GM19239 (cell line): ENCODE measurements around the gene TMEM161B.
"Not testable (repeated sequence)": the region's sequence is repeated elsewhere in the genome, so short reads cannot be mapped to it uniquely, and the experiment has no call there.

Experiments
- DNase-seq: peaks from one replicate; pipeline ENCODE4 v3.0.0; 2011; ENCODE audit warnings: low spot score; ENCODE audit not compliant: insufficient read length
- FAIRE-seq: peaks from 2 replicates; lab custom pipeline; 2011; peaks lifted over from hg19 to GRCh38; lab: Jason Lieb, UNC

The TMEM161B gene

DNA sequence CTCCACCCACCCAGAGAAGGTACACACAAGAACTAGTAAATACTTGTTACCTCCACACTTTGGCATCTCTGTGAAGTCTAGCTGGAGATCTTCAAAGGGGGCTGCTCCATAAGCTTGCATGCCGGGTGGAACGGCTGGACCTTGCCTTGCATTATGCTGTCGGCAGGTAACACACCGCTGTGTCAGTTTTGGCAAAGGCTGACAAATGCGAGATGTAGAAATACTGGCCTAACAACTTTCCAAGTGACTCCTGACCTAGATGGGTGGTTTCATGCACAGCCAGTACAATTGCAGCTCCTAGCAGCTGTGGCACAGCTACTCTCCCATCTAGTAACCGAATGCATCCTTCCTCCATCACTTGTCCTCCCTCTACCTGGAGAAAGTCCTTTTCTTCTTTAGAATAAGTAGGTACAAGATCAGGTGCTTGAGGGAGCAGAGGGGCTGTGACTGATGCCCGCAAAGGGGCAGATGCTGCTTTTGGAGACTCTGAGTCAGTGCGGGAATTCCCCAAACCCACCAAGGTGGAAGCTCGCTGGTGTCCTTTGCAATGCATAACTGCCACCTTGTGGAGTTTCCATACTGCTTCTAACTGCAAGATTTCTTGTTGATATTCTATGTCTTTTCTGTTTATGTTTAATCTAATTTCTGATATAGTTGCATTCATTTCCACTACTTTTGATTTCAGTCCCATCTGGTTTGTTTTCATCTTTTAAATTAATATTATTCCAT is 78.4 kb downstream of the TMEM161B start:
- DNase-seq (no peak), FAIRE-seq (no peak)

GRCh38 chr5:88189484-88189883 is 79.2 kb downstream of the TMEM161B start:
- FAIRE-seq, DNase-seq: not testable (repeated sequence)

DNA sequence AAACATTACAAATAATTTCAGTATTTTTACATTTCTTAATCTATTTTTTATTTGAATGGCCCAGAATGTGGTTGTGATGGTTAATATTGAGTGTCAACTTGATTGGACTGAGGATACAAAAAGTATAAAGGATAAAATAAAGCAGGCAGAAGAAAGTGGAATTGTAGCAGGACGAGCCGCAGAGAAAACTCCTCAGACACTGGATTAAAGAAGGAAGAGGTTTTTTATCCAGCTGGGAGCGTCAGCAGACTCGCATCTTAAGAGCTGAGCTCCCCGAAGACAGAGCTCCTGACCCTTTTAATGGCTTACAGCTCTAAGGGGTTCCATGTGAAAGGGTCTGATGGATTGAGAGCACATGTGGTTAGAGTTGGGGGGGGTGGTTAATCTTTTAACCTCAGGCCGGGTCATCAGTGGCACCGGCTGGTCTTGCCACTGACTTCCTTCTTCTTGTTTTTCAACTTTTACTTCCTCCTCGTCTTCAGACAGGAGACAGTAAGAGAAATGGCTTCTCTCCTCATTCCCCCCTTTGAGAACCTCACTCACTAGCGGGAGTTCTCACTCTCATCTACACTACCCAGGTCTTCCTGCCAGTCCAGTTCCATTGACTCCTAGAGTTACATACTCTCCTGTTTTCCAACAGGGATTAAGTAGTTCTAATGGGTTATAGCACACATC is 80.0 kb downstream of the TMEM161B start:
- FAIRE-seq (no peak), DNase-seq (no peak)

- no peak for DNase-seq
- no peak for FAIRE-seq
Measured at GRCh38 chr5:88183255-88183654, 85.4 kb downstream of the TMEM161B start.

- FAIRE-seq, DNase-seq: not testable (repeated sequence)
Measured at GRCh38 chr5:88177486-88177885, 91.2 kb downstream of the TMEM161B start.

DNA sequence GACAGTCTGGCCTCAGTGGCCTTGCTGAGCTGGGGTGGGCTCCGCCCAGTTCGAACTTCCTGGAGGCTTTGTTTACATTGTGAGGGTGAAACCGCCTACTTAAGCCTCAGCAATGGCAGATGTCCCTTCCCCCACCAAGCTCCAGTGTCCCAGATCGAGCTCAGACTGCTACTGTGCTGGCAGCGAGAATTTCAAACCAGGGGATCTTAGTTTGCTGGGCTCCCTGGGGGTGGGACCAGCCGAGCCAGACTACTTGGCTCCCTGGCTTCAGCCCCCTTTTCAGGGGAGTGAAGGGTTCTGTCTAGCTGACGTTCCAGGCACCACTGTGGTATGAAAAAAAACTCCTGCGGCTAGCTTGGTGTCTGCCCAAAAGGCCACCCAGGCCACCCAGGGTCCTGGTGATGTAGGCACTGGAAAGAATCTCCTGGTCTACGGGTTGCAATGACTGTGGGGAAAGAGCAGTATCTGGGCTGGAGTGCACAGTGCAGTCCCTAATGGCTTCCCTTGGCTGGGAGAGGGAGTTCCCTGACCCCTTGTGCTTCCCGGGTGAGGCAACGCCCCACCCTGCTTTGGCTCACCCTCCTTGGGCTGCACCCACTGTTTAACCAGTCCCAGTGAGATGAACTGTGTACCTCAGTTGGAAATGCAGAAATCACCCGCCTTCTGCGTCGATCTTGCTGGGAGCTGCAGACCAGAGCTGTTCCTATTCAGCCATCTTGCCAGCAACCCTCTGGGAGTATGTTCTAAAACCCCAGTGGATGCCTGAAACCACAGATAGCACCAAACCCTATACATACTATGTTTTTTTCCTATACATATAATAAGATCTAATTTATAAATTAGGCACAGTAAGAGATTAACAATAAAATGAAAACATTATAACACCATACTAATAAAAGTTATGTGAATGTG is 95.5 kb downstream of the TMEM161B start:
- DNase-seq (no peak), FAIRE-seq (no peak)

- DNase-seq (no peak), FAIRE-seq (no peak)
Measured at GRCh38 chr5:88159591-88159990, 109.1 kb downstream of the TMEM161B start.

GRCh38 chr5:88158056-88158455 is 110.6 kb downstream of the TMEM161B start:
- DNase-seq (no peak), FAIRE-seq (no peak)

DNA sequence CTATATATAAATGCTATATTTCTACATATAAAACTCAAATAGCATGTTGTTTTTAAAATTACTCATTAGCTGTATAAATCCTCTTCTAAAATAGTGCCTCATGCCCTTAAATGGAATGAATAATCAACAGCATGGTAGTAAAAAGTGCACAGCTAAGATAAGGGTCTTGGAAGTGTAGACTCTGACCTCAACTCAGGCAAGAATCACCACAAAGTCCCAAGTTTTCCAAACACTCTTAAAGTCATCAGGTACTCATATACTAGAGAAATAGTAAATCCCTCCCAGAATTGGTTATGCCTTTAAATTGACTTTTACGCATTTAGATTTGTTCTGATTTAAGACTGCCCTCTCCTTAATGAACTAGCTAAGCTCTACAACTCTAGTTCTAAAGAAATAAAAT is 113.8 kb downstream of the TMEM161B start:
- no peak for FAIRE-seq
- no peak for DNase-seq

DNA sequence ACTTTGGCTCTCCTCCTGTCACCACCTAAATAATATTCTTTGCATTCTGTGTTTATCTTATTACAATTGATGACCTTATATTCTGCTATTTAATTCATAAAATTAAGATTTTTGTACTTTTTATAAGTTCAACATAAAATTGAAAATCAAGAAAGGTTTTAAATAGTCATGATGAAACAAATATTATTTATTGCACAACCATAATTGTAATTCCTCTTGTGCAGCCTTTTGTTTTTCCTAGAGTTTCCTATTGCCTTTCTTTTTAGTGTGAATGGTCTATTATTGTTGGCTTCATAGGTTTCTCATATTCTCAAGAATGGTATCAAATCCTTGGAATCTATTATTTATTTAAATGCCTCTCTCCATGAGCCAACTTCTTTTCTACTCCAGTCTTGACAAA is 117.9 kb downstream of the TMEM161B start:
- FAIRE-seq, result no peak
- no peak for DNase-seq

DNA sequence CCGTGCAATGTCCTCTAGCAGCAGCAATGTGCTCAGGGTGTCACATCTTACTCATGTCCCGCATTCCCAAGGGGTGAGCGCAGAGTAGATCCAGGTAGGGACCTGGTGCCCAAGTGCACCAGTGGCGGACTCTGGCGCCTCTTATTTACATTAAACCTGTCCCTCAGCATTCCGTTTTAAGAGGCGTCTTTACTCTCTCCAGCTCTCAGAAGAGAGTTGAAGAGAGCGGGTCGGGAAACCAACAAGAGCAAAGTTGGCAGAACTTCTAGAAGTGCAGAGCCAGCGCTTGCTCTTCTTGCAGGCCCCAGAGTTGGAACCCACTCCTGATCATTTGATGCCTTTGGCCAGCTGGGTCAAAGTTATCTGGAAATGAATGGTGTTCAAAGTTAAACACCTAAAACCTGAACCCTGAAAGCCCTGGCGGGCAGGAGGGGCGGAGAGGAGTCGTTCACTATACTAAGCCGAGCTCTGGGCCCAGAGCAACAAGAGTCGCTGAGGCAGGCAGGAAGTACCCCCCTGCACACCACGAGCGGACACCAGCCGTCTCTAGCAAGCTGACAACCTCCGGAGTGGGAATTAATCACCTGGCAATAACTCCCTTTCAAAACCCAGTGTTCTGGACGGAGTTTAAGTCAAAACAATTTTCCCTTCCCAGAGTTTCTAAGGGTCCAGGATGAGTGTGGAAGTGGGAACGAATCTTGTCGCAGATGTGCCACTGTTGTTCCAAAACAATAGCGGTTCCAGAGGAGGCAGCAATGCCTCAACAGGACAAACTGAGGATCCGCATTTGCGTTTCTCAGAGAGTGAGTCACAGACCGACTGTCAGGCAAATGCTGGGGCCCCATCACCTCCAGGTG is 122.8 kb downstream of the TMEM161B start:
- FAIRE-seq, result no peak
- no peak for DNase-seq

GRCh38 chr5:88145221-88145610 is 123.4 kb downstream of the TMEM161B start:
- FAIRE-seq (no peak), DNase-seq (no peak)
